ENCODE measurements around the gene KCNK3. TPM values are rescaled to one million over a fixed set of nuclear protein-coding genes. Genes with fewer than 3 reads are reported as not detected.
"Not testable (repeated sequence)": the region's sequence is repeated elsewhere in the genome, so short reads cannot be mapped to it uniquely, and the experiment has no call there.

The KCNK3 gene
- total and polyA plus RNA-seq, 4 donors: 6.7 to 29.9 (median 20.0) TPM

DNA sequence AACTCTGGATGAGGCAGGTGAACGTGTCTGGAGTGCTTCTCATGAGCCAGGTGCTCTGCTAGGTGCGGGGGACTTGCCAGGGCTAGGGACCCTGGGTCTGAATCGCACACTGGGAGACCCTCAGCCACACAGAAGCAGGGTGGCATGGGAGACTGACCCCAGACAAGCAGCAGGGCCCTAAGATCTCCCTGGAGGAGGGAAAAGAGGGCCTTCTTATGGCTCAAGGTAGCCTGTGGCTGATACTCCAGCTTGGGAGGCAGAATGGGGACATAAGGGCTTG, 38.5 kb upstream of the KCNK3 start:
- peaks cover 0 to 53% (median 12%) of the 10 kb centered on the region in 5 donors for H3K4me1 ChIP-seq (ENCODE audit: control insufficient read depth in 5 of 5, insufficient read depth in 5 of 5, low read length in 5 of 5)
- no peak overlapping the region for H3K27ac ChIP-seq (ENCODE audit: low read depth in 1 of 2, low read length in 1 of 2)
- no peak overlapping the region for H3K4me3 ChIP-seq
- 60 to 84% methylated on average over 3 of the region's 3 CpGs for WGBS, 2 donors
- no peak for ATAC-seq (ENCODE audit: insufficient read depth, low FRiP score)
- peaks cover 0 to 3% (median 0%) of the 10 kb centered on the region in 3 donors for H3K27me3 ChIP-seq (ENCODE audit: control insufficient read depth in 3 of 3, insufficient read depth in 3 of 3, low read length in 2 of 3)
- no peaks in the 10 kb centered on the region for H3K36me3 ChIP-seq (ENCODE audit: control insufficient read depth in 4 of 4, insufficient read depth in 4 of 4, low read length in 4 of 4)
- no peak for DNase-seq
- no peaks in the 10 kb centered on the region for H3K9me3 ChIP-seq (ENCODE audit: control insufficient read depth in 4 of 4, insufficient read depth in 3 of 4, low read length in 3 of 4)
- TF ChIP-seq, protein P1, sequence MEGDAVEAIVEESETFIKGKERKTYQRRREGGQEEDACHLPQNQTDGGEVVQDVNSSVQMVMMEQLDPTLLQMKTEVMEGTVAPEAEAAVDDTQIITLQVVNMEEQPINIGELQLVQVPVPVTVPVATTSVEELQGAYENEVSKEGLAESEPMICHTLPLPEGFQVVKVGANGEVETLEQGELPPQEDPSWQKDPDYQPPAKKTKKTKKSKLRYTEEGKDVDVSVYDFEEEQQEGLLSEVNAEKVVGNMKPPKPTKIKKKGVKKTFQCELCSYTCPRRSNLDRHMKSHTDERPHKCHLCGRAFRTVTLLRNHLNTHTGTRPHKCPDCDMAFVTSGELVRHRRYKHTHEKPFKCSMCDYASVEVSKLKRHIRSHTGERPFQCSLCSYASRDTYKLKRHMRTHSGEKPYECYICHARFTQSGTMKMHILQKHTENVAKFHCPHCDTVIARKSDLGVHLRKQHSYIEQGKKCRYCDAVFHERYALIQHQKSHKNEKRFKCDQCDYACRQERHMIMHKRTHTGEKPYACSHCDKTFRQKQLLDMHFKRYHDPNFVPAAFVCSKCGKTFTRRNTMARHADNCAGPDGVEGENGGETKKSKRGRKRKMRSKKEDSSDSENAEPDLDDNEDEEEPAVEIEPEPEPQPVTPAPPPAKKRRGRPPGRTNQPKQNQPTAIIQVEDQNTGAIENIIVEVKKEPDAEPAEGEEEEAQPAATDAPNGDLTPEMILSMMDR (IDR thresholded peaks at IDR 0.05; ENCODE audit: control extremely low read depth, extremely low read depth): no peak
- no peak overlapping the region for H3K9ac ChIP-seq (ENCODE audit: insufficient read depth in 1 of 2, low read length in 2 of 2)

DNA sequence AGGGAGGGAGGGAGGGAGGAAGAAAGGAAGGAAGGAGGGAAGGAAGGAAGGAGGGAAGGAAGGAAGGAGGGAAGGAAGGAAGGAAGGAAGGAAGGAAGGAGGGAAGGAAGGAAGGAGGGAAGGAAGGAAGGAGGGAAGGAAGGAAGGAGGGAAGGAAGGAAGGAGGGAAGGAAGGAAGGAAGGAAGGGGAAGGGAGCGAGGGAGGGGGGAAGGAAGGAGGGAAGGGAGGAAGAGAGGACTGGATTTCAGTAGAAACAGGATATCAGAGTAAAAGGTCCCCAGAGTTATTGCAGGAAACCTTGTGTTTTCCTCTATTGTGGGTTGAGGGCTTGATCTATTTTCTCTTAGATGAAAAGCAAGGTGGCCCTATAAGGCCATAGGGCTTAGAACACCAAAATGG, 37.4 kb upstream of the KCNK3 start:
- ATAC-seq (ENCODE audit: insufficient read depth, low FRiP score); H3K27me3 ChIP-seq (ENCODE audit: control insufficient read depth in 3 of 3, insufficient read depth in 3 of 3, low read length in 2 of 3); H3K9me3 ChIP-seq (ENCODE audit: control insufficient read depth in 4 of 4, insufficient read depth in 3 of 4, low read length in 3 of 4); H3K4me3 ChIP-seq; DNase-seq; H3K36me3 ChIP-seq (ENCODE audit: control insufficient read depth in 4 of 4, insufficient read depth in 4 of 4, low read length in 4 of 4); H3K9ac ChIP-seq (ENCODE audit: insufficient read depth in 1 of 2, low read length in 2 of 2); H3K27ac ChIP-seq (ENCODE audit: low read depth in 1 of 2, low read length in 1 of 2): not testable (repeated sequence)
- WGBS, 2 donors: 22 to 64% methylated on average over 1 of the region's 1 CpG
- peaks cover 0 to 42% (median 12%) of the 10 kb centered on the region in 5 donors for H3K4me1 ChIP-seq (ENCODE audit: control insufficient read depth in 5 of 5, insufficient read depth in 5 of 5, low read length in 5 of 5)

DNA sequence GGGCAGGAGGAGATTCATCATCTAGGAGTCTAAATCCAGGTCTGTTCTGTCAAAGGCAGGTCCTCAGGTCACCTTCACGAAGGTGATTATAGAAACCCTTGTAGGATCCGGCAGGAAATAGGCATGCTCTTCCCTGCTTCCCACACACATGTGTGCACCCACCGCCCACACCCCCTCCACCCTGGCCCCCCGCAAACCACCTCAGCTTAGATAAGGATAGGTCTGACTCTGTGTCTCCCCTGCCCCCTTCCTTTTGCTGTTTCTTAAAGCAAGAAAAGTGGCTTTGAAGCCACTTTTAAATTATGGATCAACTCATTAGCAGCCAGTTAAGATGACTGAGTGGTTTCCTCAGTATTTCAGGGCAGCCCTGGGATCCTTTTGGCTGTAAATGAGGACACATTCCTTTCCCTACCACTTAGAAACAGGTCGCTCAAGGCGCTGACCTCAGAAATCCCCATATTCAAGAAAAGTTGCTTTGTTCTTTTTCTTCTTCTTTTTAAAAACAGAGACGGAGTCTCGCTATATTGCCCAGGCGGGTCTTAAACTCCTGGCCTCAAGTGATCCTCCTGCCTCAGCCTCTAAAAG, 36.8 kb upstream of the KCNK3 start:
- TF ChIP-seq, protein P1 (IDR thresholded peaks at IDR 0.05; ENCODE audit: control extremely low read depth, extremely low read depth): no peak
- ATAC-seq (ENCODE audit: insufficient read depth, low FRiP score) (no peak), DNase-seq (no peak)
- 86 to 90% methylated on average over 9 of the region's 9 CpGs for WGBS, 2 donors
- Histone ChIP-seq H3K9ac (ENCODE audit: insufficient read depth in 1 of 2, low read length in 2 of 2) (no peak overlapping the region), H3K4me1 (ENCODE audit: control insufficient read depth in 5 of 5, insufficient read depth in 5 of 5, low read length in 5 of 5) (peaks cover 0 to 36% (median 9%) of the 10 kb centered on the region in 5 donors), H3K4me3 (no peak overlapping the region), H3K27ac (ENCODE audit: low read depth in 1 of 2, low read length in 1 of 2) (no peak overlapping the region), H3K27me3 (ENCODE audit: control insufficient read depth in 3 of 3, insufficient read depth in 3 of 3, low read length in 2 of 3) (peaks cover 0 to 3% (median 0%) of the 10 kb centered on the region in 3 donors), H3K9me3 (ENCODE audit: control insufficient read depth in 4 of 4, insufficient read depth in 3 of 4, low read length in 3 of 4) (no peaks in the 10 kb centered on the region), H3K36me3 (ENCODE audit: control insufficient read depth in 4 of 4, insufficient read depth in 4 of 4, low read length in 4 of 4) (no peaks in the 10 kb centered on the region)

DNA sequence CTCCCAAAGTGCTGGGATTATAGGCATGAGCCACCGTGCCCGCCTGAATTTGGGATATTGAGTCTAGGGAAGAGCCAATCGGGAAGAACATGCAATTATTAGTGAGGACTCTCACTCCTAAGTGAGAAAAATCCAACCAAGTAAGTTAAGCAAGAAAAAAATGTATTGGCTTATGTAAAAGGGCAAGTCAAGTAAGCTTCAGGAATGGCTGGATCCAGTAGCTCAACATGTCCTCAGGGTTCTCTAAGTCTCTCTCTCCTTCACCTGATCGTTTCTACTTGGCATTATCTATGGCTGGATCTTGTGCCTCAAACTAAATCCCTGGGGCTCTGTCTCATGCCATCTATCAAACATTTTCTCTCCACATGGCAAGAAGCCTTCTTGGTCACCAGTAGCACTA, 35.3 kb upstream of the KCNK3 start:
- no peak overlapping the region for H3K4me3 ChIP-seq
- 69 to 95% methylated on average over 4 of the region's 4 CpGs for WGBS, 2 donors

More for the DNA sequence above, 35.3 kb upstream of the KCNK3 start:
- H3K36me3 ChIP-seq (ENCODE audit: control insufficient read depth in 4 of 4, insufficient read depth in 4 of 4, low read length in 4 of 4): no peaks in the 10 kb centered on the region
- peaks cover 0 to 3% (median 0%) of the 10 kb centered on the region in 4 donors for H3K9me3 ChIP-seq (ENCODE audit: control insufficient read depth in 4 of 4, insufficient read depth in 3 of 4, low read length in 3 of 4)
- no peak overlapping the region for H3K9ac ChIP-seq (ENCODE audit: insufficient read depth in 1 of 2, low read length in 2 of 2)
- DNase-seq (no peak), ATAC-seq (ENCODE audit: insufficient read depth, low FRiP score) (no peak)
- H3K27me3 ChIP-seq (ENCODE audit: control insufficient read depth in 3 of 3, insufficient read depth in 3 of 3, low read length in 2 of 3): peaks cover 0 to 3% (median 0%) of the 10 kb centered on the region in 3 donors
- H3K4me1 ChIP-seq (ENCODE audit: control insufficient read depth in 5 of 5, insufficient read depth in 5 of 5, low read length in 5 of 5): peaks cover 0 to 21% (median 8%) of the 10 kb centered on the region in 5 donors
- no peak overlapping the region for H3K27ac ChIP-seq (ENCODE audit: low read depth in 1 of 2, low read length in 1 of 2)
- TF ChIP-seq, protein P1 (IDR thresholded peaks at IDR 0.05; ENCODE audit: control extremely low read depth, extremely low read depth): no peak

Measured in lung (tissue), 12 donors.